SH-SY5Y (cell line): ENCODE data around the gene TSEN15.

Experiments used
- GATA2 ChIP-seq: IDR thresholded peaks from 2 replicates; pipeline ENCODE4 v1.6.1; 2011; ENCODE audit warnings: mild to moderate bottlenecking, low read depth, low read length
- GATA3 ChIP-seq: IDR thresholded peaks from 2 replicates; pipeline ENCODE4 v1.6.1; 2011; ENCODE audit warnings: low read depth, mild to moderate bottlenecking, low read length, moderate library complexity

DNA sequence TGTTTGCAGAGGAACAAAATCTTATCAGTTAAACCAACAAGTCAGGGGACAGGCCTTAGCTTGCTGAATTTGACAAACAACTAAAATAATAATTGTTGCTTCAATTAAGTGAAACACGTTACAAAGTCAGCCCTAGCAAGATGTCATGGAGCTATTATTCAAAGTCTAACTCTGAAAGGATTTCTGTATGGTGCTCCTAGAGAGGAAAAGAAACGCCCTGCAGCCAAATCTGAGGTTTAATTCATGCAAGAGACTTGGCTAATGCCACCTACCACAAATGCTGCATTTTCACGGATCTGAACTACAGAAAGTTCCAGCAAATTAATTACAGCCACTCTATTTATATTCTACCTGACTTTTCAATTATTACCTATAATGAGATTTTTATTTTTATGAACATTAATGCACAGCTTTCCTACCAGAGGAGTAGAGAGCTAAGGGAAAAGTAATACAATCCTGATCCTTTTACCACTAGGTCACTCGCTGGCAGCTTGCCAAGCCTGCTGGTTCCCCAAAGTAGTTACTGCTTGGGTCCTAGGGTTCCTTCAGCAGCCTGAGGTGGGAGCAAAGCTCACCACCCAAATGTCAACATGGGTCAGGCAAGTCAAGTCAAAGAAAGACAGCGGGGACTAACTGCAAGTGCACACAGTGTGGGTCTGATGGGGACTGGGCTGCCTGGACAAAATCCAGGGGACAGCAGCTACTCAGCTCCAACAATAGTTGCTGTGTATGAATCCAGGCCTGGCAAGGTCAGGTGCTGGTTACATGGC, 22.5 kb upstream of the TSEN15 start:
- TF ChIP-seq GATA3, result no peak
- no peak for TF ChIP-seq GATA2
